ENCODE measurements around the gene PLCG2.
"Not testable (repeated sequence)": the region's sequence is repeated elsewhere in the genome, so short reads cannot be mapped to it uniquely, and the experiment has no call there.

PLCG2 gene

DNA sequence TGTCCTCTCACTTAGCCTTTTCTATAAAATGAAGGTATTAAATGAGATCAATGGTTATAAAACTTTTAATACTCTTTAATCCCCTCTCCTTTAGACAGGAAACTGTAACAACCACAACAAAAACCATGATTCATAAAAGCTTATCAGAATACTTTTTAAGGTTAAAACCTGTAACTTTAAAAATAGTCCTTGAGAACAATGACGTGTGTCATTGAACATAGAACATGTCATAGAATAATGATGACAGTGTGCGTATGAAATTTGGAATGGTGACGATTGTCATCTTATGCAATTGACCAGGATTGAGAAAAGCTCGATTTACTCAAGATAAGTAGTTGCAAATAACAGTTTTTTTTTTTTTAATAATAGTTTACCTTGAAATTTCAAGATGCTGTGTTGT, 94.1 kb downstream of the PLCG2 start:
- no peak overlapping the region for H3K27ac ChIP-seq (ENCODE audit: low read depth, low read length)

GRCh38 chr16:81873843-81874752, 95.0 kb downstream of the PLCG2 start:
- Histone ChIP-seq H3K9ac (ENCODE audit: low read length) (no peak overlapping the region), H3K4me1 (ENCODE audit: control insufficient read depth, insufficient read depth, low read length) (no peaks in the 10 kb centered on the region), H3K4me3 (ENCODE audit: low read length) (no peak overlapping the region), H3K27ac (ENCODE audit: low read depth, low read length) (no peak overlapping the region), H3K27me3 (ENCODE audit: control insufficient read depth, insufficient read depth, low read length) (no peaks in the 10 kb centered on the region), H3K36me3 (ENCODE audit: control insufficient read depth, insufficient read depth, low read length) (no peaks in the 10 kb centered on the region)

More for the DNA sequence above, 94.1 kb downstream of the PLCG2 start:
- Histone ChIP-seq H3K9ac (ENCODE audit: low read length) (no peak overlapping the region), H3K27me3 (ENCODE audit: control insufficient read depth, insufficient read depth, low read length) (no peaks in the 10 kb centered on the region), H3K4me1 (ENCODE audit: control insufficient read depth, insufficient read depth, low read length) (no peaks in the 10 kb centered on the region), H3K36me3 (ENCODE audit: control insufficient read depth, insufficient read depth, low read length) (no peaks in the 10 kb centered on the region), H3K4me3 (ENCODE audit: low read length) (no peak overlapping the region)

DNA sequence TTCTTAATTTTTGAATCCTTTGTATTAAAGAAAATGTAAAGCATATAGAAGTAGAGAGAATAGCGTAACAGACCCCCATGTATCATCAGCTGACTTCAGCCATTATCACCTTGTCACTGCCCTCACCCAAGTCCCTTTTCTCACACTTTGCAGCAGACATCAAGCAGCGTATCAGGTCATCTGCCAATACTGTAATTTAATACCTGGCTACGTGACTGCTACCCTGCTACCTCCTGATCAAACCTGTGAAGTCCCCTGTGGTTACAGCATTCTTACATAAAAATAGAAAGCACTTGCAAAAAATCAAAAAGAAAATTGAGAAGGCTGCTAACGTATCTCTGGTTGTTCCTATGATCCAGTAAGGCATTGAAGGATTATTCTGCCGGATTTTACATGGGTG, 96.4 kb downstream of the PLCG2 start:
- H3K4me3 ChIP-seq (ENCODE audit: low read length): no peak overlapping the region
- H3K36me3 ChIP-seq (ENCODE audit: control insufficient read depth, insufficient read depth, low read length): no peaks in the 10 kb centered on the region
- no peaks in the 10 kb centered on the region for H3K27me3 ChIP-seq (ENCODE audit: control insufficient read depth, insufficient read depth, low read length)
- no peak overlapping the region for H3K27ac ChIP-seq (ENCODE audit: low read depth, low read length)
- no peaks in the 10 kb centered on the region for H3K4me1 ChIP-seq (ENCODE audit: control insufficient read depth, insufficient read depth, low read length)
- no peak overlapping the region for H3K9ac ChIP-seq (ENCODE audit: low read length)

- Histone ChIP-seq H3K4me3 (ENCODE audit: low read length) (no peak overlapping the region), H3K27me3 (ENCODE audit: control insufficient read depth, insufficient read depth, low read length) (no peaks in the 10 kb centered on the region), H3K9ac (ENCODE audit: low read length) (no peak overlapping the region), H3K36me3 (ENCODE audit: control insufficient read depth, insufficient read depth, low read length) (no peaks in the 10 kb centered on the region), H3K27ac (ENCODE audit: low read depth, low read length) (no peak overlapping the region), H3K4me1 (ENCODE audit: control insufficient read depth, insufficient read depth, low read length) (no peaks in the 10 kb centered on the region)
Observed at GRCh38 chr16:81876273-81876900, 97.3 kb downstream of the PLCG2 start.

GRCh38 chr16:81877490-81877889, 98.4 kb downstream of the PLCG2 start:
- H3K27ac ChIP-seq (ENCODE audit: low read depth, low read length); H3K9ac ChIP-seq (ENCODE audit: low read length); H3K36me3 ChIP-seq (ENCODE audit: control insufficient read depth, insufficient read depth, low read length); H3K4me3 ChIP-seq (ENCODE audit: low read length); H3K27me3 ChIP-seq (ENCODE audit: control insufficient read depth, insufficient read depth, low read length); H3K4me1 ChIP-seq (ENCODE audit: control insufficient read depth, insufficient read depth, low read length): not testable (repeated sequence)

- H3K4me3 ChIP-seq (ENCODE audit: low read length): no peak overlapping the region
- no peaks in the 10 kb centered on the region for H3K36me3 ChIP-seq (ENCODE audit: control insufficient read depth, insufficient read depth, low read length)
- no peak overlapping the region for H3K27ac ChIP-seq (ENCODE audit: low read depth, low read length)
- no peaks in the 10 kb centered on the region for H3K27me3 ChIP-seq (ENCODE audit: control insufficient read depth, insufficient read depth, low read length)
- no peak overlapping the region for H3K9ac ChIP-seq (ENCODE audit: low read length)
- H3K4me1 ChIP-seq (ENCODE audit: control insufficient read depth, insufficient read depth, low read length): no peaks in the 10 kb centered on the region
Observed at GRCh38 chr16:81878529-81878928, 99.4 kb downstream of the PLCG2 start.

GRCh38 chr16:81879625-81880024, 100.5 kb downstream of the PLCG2 start:
- Histone ChIP-seq H3K9ac (ENCODE audit: low read length) (no peak overlapping the region), H3K4me1 (ENCODE audit: control insufficient read depth, insufficient read depth, low read length) (no peaks in the 10 kb centered on the region), H3K4me3 (ENCODE audit: low read length) (no peak overlapping the region), H3K36me3 (ENCODE audit: control insufficient read depth, insufficient read depth, low read length) (no peaks in the 10 kb centered on the region), H3K27me3 (ENCODE audit: control insufficient read depth, insufficient read depth, low read length) (no peaks in the 10 kb centered on the region), H3K27ac (ENCODE audit: low read depth, low read length) (no peak overlapping the region)

DNA sequence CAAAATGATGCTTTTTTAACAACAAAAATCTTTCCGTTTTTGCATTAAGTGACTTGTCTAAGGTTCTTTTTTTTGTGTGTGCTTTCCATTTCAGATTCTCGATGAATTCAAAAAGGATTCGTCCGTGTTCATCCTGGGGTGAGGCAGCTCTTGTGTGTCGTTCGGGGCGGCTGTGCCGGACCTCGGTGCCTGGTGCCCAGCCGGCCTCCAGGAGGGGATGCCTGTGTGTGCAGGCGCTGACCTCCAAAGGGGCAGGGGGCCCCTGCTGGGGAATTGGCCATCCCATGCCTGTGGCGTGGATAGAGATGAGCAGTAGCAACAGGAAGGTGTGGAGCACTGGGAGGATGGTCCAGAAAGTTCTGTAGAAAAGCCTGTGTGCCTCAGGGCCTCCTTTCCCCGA, 101.7 kb downstream of the PLCG2 start:
- Histone ChIP-seq H3K27me3 (ENCODE audit: control insufficient read depth, insufficient read depth, low read length) (no peaks in the 10 kb centered on the region), H3K27ac (ENCODE audit: low read depth, low read length) (no peak overlapping the region)

GRCh38 chr16:81881228-81881627, 102.1 kb downstream of the PLCG2 start:
- H3K4me1 ChIP-seq (ENCODE audit: control insufficient read depth, insufficient read depth, low read length): no peaks in the 10 kb centered on the region
- H3K27ac ChIP-seq (ENCODE audit: low read depth, low read length): no peak overlapping the region
- H3K27me3 ChIP-seq (ENCODE audit: control insufficient read depth, insufficient read depth, low read length): no peaks in the 10 kb centered on the region
- no peak overlapping the region for H3K9ac ChIP-seq (ENCODE audit: low read length)
- no peak overlapping the region for H3K4me3 ChIP-seq (ENCODE audit: low read length)
- no peaks in the 10 kb centered on the region for H3K36me3 ChIP-seq (ENCODE audit: control insufficient read depth, insufficient read depth, low read length)

More for the DNA sequence above, 101.7 kb downstream of the PLCG2 start:
- Histone ChIP-seq H3K4me1 (ENCODE audit: control insufficient read depth, insufficient read depth, low read length) (no peaks in the 10 kb centered on the region), H3K9ac (ENCODE audit: low read length) (no peak overlapping the region), H3K36me3 (ENCODE audit: control insufficient read depth, insufficient read depth, low read length) (no peaks in the 10 kb centered on the region), H3K4me3 (ENCODE audit: low read length) (no peak overlapping the region)

GRCh38 chr16:81882559-81882958, 103.5 kb downstream of the PLCG2 start:
- Histone ChIP-seq H3K36me3 (ENCODE audit: control insufficient read depth, insufficient read depth, low read length) (no peaks in the 10 kb centered on the region), H3K4me3 (ENCODE audit: low read length) (no peak overlapping the region), H3K4me1 (ENCODE audit: control insufficient read depth, insufficient read depth, low read length) (no peaks in the 10 kb centered on the region), H3K27me3 (ENCODE audit: control insufficient read depth, insufficient read depth, low read length) (no peaks in the 10 kb centered on the region), H3K27ac (ENCODE audit: low read depth, low read length) (no peak overlapping the region), H3K9ac (ENCODE audit: low read length) (no peak overlapping the region)

- Histone ChIP-seq H3K4me1 (ENCODE audit: control insufficient read depth, insufficient read depth, low read length) (no peaks in the 10 kb centered on the region), H3K9ac (ENCODE audit: low read length) (no peak overlapping the region), H3K27me3 (ENCODE audit: control insufficient read depth, insufficient read depth, low read length) (no peaks in the 10 kb centered on the region)
Observed at GRCh38 chr16:81883235-81883634, 104.1 kb downstream of the PLCG2 start.

DNA sequence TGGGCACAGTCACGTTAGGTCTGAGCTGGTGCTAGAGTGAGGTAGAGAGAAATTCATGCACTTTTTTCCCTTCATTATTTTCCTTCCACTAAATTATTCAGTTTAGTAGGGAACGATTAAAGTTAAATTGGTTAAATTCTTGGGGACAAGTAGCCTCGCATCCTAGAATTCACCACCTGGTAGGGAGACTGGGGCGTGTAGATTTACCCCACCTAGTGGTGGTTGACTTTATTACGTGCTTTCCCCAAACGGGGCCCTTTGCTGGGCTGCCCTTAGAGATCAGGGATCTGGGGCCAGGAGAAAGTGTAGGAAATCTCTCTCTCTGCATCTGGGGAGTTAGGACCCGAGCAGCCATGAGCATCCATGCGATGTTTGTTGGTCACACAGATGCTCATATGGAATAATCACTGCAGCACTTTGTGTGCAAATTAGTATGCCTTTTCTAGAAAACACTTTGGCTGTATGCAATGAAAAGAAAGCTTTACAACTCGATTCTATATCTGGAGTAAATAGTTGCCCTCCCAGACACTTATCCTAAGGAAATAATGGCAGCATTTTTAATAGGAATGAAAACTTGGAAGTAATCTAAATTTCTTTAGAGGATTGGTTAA, 107.0 kb downstream of the PLCG2 start:
- H3K4me3 ChIP-seq (ENCODE audit: low read length): no peak overlapping the region
- no peaks in the 10 kb centered on the region for H3K4me1 ChIP-seq (ENCODE audit: control insufficient read depth, insufficient read depth, low read length)
- H3K9ac ChIP-seq (ENCODE audit: low read length): no peak overlapping the region
- H3K36me3 ChIP-seq (ENCODE audit: control insufficient read depth, insufficient read depth, low read length): no peaks in the 10 kb centered on the region
- no peaks in the 10 kb centered on the region for H3K27me3 ChIP-seq (ENCODE audit: control insufficient read depth, insufficient read depth, low read length)
- H3K27ac ChIP-seq (ENCODE audit: low read depth, low read length): no peak overlapping the region

More at GRCh38 chr16:81883235-81883634, 104.1 kb downstream of the PLCG2 start:
- no peak overlapping the region for H3K4me3 ChIP-seq (ENCODE audit: low read length)
- no peaks in the 10 kb centered on the region for H3K36me3 ChIP-seq (ENCODE audit: control insufficient read depth, insufficient read depth, low read length)
- no peak overlapping the region for H3K27ac ChIP-seq (ENCODE audit: low read depth, low read length)
